Activated T-helper 17 cell treated with anti-CD3 and anti-CD28 coated beads, Interleukin-2, amount 50 U/mL, for 72 hours (primary cell): ENCODE measurements around the gene GPRC5B. TPM values are rescaled to one million over a fixed set of nuclear protein-coding genes. Genes with fewer than 3 reads are reported as not detected.

Source experiments
- ATAC-seq: fragments of 150-1000 bp; cut with Tn5 transposase; replicated peaks from 2 replicates; pipeline ENCODE4 v1.10.0; 2021; ENCODE audit warnings: mild to moderate bottlenecking, moderate library complexity
- H3K27ac Mint-ChIP-seq: one replicate; pipeline ENCODE4 v1.8.0; 2022; ENCODE audit warnings: mixed read lengths
- H3K27me3 Mint-ChIP-seq: one replicate; pipeline ENCODE4 v1.8.0; 2022; ENCODE audit warnings: mixed read lengths
- H3K36me3 Mint-ChIP-seq: one replicate; pipeline ENCODE4 v1.8.0; 2022; ENCODE audit warnings: low read depth, mild to moderate bottlenecking, mixed read lengths
- H3K4me1 Mint-ChIP-seq: one replicate; pipeline ENCODE4 v1.8.0; 2022; ENCODE audit warnings: mixed read lengths
- H3K4me3 Mint-ChIP-seq: one replicate; pipeline ENCODE4 v1.8.0; 2022; ENCODE audit warnings: mild to moderate bottlenecking, mixed read lengths
- H3K9me3 Mint-ChIP-seq: one replicate; pipeline ENCODE4 v1.8.0; 2022; ENCODE audit warnings: mixed read lengths
- total RNA-seq, 2 donors: library from RNA; stranded (reverse); gene quantifications; one replicate each; pipeline ENCODE4 v1.2.3, GENCODE V29; 2022

GPRC5B gene
- total RNA-seq, 2 donors from 2014 or later, result not detected

GRCh38 chr16:19809693-19810092 lies 75.0 kb downstream of the GPRC5B start:
- no peak overlapping the region for H3K27ac Mint-ChIP-seq
- peaks cover 13% of the 10 kb centered on the region for H3K4me1 Mint-ChIP-seq
- H3K4me3 Mint-ChIP-seq, result no peak overlapping the region
- H3K36me3 Mint-ChIP-seq, result no peaks in the 10 kb centered on the region
- H3K27me3 Mint-ChIP-seq, result no peaks in the 10 kb centered on the region
- H3K9me3 Mint-ChIP-seq, result peaks cover 13% of the 10 kb centered on the region
- no peak for ATAC-seq

- H3K4me3 Mint-ChIP-seq, result no peak overlapping the region
- H3K9me3 Mint-ChIP-seq, result peaks cover 13% of the 10 kb centered on the region
- H3K36me3 Mint-ChIP-seq, result no peaks in the 10 kb centered on the region
- no peaks in the 10 kb centered on the region for H3K27me3 Mint-ChIP-seq
- peaks cover 16% of the 10 kb centered on the region for H3K4me1 Mint-ChIP-seq
- H3K27ac Mint-ChIP-seq, result no peak overlapping the region
- ATAC-seq, result peak; percentile 32
Measured at GRCh38 chr16:19809121-19809635, 75.5 kb downstream of the GPRC5B start.

GRCh38 chr16:19808061-19808641 lies 76.5 kb downstream of the GPRC5B start:
- H3K9me3 Mint-ChIP-seq, result peaks cover 13% of the 10 kb centered on the region
- no peaks in the 10 kb centered on the region for H3K27me3 Mint-ChIP-seq
- peaks cover 16% of the 10 kb centered on the region for H3K4me1 Mint-ChIP-seq
- H3K36me3 Mint-ChIP-seq, result no peaks in the 10 kb centered on the region
- H3K4me3 Mint-ChIP-seq, result no peak overlapping the region
- peak; percentile 50 for ATAC-seq
- H3K27ac Mint-ChIP-seq, result no peak overlapping the region

Other genes starting within 250 kb of the GPRC5B start
- 10 to 100 TPM; 15.6 to 26.6 TPM for gene KNOP1, start 166.6 kb downstream of the GPRC5B start, total RNA-seq
- 1 to 10 TPM; 1.7 to 2.9 TPM for gene IQCK, start 166.6 kb downstream of the GPRC5B start, total RNA-seq
- gene GPR139, start 189.0 kb upstream of the GPRC5B start, total RNA-seq, result not detected